Measurements from ENCODE around the gene CD200.

DNA sequence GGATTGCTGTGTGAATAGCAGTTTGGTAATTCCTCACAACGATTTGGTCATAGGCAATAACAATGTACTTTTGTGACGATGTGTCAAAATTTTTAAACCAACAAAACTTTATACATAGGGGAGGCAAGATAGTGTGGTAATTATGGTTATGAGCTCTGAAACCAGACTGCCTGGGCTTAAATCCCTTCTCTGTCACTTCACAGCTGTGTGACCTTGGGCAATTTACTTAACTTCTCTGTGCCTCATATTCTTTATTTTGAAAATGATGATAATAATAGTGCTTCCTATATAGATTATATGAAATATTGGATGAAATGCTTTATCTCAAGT is 5.7 kb downstream of the CD200 start:
- no peak for TF ChIP-seq POLR2A (IDR thresholded peaks at IDR 0.05)
- TF ChIP-seq, protein P1, sequence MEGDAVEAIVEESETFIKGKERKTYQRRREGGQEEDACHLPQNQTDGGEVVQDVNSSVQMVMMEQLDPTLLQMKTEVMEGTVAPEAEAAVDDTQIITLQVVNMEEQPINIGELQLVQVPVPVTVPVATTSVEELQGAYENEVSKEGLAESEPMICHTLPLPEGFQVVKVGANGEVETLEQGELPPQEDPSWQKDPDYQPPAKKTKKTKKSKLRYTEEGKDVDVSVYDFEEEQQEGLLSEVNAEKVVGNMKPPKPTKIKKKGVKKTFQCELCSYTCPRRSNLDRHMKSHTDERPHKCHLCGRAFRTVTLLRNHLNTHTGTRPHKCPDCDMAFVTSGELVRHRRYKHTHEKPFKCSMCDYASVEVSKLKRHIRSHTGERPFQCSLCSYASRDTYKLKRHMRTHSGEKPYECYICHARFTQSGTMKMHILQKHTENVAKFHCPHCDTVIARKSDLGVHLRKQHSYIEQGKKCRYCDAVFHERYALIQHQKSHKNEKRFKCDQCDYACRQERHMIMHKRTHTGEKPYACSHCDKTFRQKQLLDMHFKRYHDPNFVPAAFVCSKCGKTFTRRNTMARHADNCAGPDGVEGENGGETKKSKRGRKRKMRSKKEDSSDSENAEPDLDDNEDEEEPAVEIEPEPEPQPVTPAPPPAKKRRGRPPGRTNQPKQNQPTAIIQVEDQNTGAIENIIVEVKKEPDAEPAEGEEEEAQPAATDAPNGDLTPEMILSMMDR (IDR thresholded peaks at IDR 0.05): no peak

Measured in uterus (tissue), 2 donors.